Parathyroid adenoma (tissue), 2 donors: ENCODE results near the gene IQCH.

Source experiments
- H2AFZ ChIP-seq: fragments of 300-600 bp; sonication (generic); one replicate; pipeline ENCODE4 v1.7.0; 2017; ENCODE audit warnings: antibody characterized with exemption, mild to moderate bottlenecking
- H3K27ac ChIP-seq: fragments of 300-600 bp; sonication (generic); one replicate; pipeline ENCODE4 v1.7.0; 2017
- H3K27me3 ChIP-seq: fragments of 300-600 bp; sonication (generic); one replicate; pipeline ENCODE4 v1.7.0; 2017; ENCODE audit warnings: low read length; ENCODE audit not compliant: control insufficient read depth, insufficient read depth
- H3K36me3 ChIP-seq: fragments of 300-600 bp; sonication (generic); one replicate; pipeline ENCODE4 v1.7.0; 2017; ENCODE audit warnings: low read length; ENCODE audit not compliant: control insufficient read depth, insufficient read depth
- H3K4me1 ChIP-seq: fragments of 300-600 bp; sonication (generic); one replicate; pipeline ENCODE4 v1.7.0; 2017; ENCODE audit warnings: control low read depth
- H3K4me2 ChIP-seq: fragments of 300-600 bp; sonication (generic); one replicate; pipeline ENCODE4 v1.7.0; 2017; ENCODE audit warnings: low read length
- H3K4me3 ChIP-seq: fragments of 300-600 bp; sonication (generic); one replicate; pipeline ENCODE4 v1.7.0; 2017; ENCODE audit warnings: low read depth, low read length
- H3K79me2 ChIP-seq: fragments of 300-600 bp; sonication (generic); one replicate; pipeline ENCODE4 v1.7.0; 2017; ENCODE audit warnings: control low read depth
- H3K9ac ChIP-seq: fragments of 300-600 bp; sonication (generic); one replicate; pipeline ENCODE4 v1.7.0; 2017; ENCODE audit warnings: mild to moderate bottlenecking
- H3K9me3 ChIP-seq: fragments of 300-600 bp; sonication (generic); one replicate; pipeline ENCODE4 v1.7.0; 2017; ENCODE audit warnings: low read length; ENCODE audit not compliant: control insufficient read depth
- CTCF ChIP-seq: fragments of 300-600 bp; sonication (generic); IDR thresholded peaks from one replicate; pipeline ENCODE4 v1.7.0; 2017; ENCODE audit warnings: antibody characterized with exemption, mild to moderate bottlenecking
- donor health status: primary hyperparathyroidism.

The IQCH gene

DNA sequence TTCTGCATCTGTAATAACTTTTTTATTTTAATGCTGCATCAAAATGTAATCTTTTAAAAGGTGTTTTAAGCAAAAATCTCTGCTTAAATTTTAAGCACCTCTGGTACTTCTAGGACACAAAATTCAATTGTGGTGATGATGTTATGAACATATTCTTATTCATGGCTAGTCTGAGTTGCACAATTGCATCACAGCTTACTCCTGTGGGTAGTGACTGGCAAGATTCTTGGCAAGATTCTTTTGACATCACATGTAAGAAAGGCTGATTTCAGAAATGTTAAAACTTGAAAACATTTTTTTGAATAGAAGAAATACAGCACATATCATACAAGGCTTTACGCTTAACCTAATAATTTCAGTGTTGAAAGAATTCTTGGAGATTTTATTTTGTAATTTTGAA lies 35.7 kb downstream of the IQCH start:
- Histone ChIP-seq H3K79me2 (no peaks in the 10 kb centered on the region), H3K9ac (no peak overlapping the region), H3K27ac (no peak overlapping the region), H3K4me2 (no peak overlapping the region), H3K4me3 (no peak overlapping the region), H3K9me3 (no peaks in the 10 kb centered on the region), H2AFZ (no peak overlapping the region), H3K27me3 (no peaks in the 10 kb centered on the region), H3K4me1 (no peaks in the 10 kb centered on the region), H3K36me3 (no peaks in the 10 kb centered on the region)
- TF ChIP-seq CTCF, result no peak

- Histone ChIP-seq H3K9me3 (no peaks in the 10 kb centered on the region), H2AFZ (peak overlapping the region; percentile 33), H3K4me3 (no peak overlapping the region), H3K36me3 (no peaks in the 10 kb centered on the region), H3K4me2 (peak overlapping the region; percentile 15), H3K4me1 (no peaks in the 10 kb centered on the region), H3K27ac (no peak overlapping the region), H3K27me3 (no peaks in the 10 kb centered on the region), H3K79me2 (no peaks in the 10 kb centered on the region), H3K9ac (no peak overlapping the region)
- no peak for TF ChIP-seq CTCF
Observed at GRCh38 chr15:67296188-67296587, 41.6 kb downstream of the IQCH start.

- H2AFZ ChIP-seq, result peak overlapping the region; percentile 33
- no peak overlapping the region for H3K4me2 ChIP-seq
- no peaks in the 10 kb centered on the region for H3K36me3 ChIP-seq
- no peaks in the 10 kb centered on the region for H3K9me3 ChIP-seq
- TF ChIP-seq CTCF, result no peak
- no peaks in the 10 kb centered on the region for H3K4me1 ChIP-seq
- H3K79me2 ChIP-seq, result no peaks in the 10 kb centered on the region
- H3K9ac ChIP-seq, result no peak overlapping the region
- H3K27ac ChIP-seq, result no peak overlapping the region
- no peak overlapping the region for H3K4me3 ChIP-seq
- no peaks in the 10 kb centered on the region for H3K27me3 ChIP-seq
Observed at GRCh38 chr15:67296684-67297083, 42.1 kb downstream of the IQCH start.

GRCh38 chr15:67300266-67301025 lies 45.9 kb downstream of the IQCH start:
- Histone ChIP-seq H3K4me2 (no peak overlapping the region), H3K9ac (no peak overlapping the region), H3K36me3 (no peaks in the 10 kb centered on the region), H3K4me1 (no peaks in the 10 kb centered on the region), H3K4me3 (no peak overlapping the region), H3K27me3 (no peaks in the 10 kb centered on the region), H3K9me3 (no peaks in the 10 kb centered on the region), H3K79me2 (no peaks in the 10 kb centered on the region), H3K27ac (no peak overlapping the region), H2AFZ (no peak overlapping the region)
- no peak for TF ChIP-seq CTCF
